ENCODE data around the gene LAMA3.

Gene LAMA3

GRCh38 chr18:23819001-23819400, 129.7 kb downstream of the LAMA3 start:
- no peak for DNase-seq (ENCODE audit: low read depth in 2 of 2)

DNA sequence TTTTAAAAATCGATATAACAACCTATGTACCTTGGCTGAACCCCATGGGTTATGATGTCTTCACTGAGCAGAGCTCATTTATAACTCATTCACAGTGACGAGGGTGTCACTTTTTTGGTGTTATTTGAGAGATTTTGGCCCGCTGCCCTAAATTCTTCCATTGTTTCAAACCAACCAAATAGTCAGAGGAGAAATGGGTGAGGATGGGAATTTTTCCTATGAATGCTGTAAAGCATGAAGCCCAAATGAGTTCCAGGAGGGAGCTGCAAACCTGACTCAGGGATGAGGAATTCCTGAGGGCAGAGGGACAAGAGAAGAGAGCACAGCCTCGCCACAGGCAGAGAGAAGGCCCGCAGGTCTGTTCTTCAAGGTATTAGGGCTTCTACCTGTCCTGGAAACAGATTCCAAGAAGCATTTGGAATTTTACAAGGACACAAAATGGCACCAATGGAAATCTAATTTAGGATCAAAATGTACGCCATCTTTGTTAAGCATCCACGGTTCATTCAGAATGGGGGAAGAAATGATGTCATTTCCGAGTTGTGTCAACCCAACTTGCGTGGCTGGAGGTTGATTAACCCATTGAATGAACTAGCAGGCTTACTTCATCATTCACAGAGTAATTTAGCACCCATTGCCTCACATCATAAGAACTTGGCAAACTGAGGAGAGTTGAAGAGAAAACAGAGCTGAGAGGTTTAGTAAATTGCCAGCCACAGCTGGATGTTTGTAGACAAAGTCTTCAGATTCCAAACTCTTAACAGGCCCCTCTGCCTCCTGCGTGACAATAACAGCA, 133.5 kb downstream of the LAMA3 start:
- DNase-seq (ENCODE audit: low read depth in 2 of 2): no peak

DNA sequence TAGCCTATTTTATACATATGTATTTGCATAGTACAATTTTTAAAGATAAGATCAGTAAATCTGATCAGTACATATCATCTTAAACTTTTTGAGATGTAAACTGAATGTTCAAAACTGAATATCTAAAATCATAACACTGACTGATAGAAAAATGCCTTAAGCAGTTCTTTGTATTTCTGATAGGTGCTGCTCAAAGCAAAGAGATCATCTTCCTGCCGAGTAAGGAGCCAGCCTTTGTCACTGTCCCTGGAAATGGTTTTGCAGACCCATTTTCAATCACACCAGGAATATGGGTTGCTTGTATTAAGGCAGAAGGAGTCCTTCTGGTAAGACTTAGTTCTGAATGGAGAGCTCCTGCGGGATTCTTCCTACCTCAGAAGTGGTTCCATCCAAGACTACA, 135.0 kb downstream of the LAMA3 start:
- no peak for DNase-seq (ENCODE audit: low read depth in 2 of 2)

GRCh38 chr18:23824669-23825068, 135.4 kb downstream of the LAMA3 start:
- no peak for DNase-seq (ENCODE audit: low read depth in 2 of 2)

- no peak for DNase-seq (ENCODE audit: low read depth in 2 of 2)
Observed at GRCh38 chr18:23825496-23825895, 136.2 kb downstream of the LAMA3 start.

DNA sequence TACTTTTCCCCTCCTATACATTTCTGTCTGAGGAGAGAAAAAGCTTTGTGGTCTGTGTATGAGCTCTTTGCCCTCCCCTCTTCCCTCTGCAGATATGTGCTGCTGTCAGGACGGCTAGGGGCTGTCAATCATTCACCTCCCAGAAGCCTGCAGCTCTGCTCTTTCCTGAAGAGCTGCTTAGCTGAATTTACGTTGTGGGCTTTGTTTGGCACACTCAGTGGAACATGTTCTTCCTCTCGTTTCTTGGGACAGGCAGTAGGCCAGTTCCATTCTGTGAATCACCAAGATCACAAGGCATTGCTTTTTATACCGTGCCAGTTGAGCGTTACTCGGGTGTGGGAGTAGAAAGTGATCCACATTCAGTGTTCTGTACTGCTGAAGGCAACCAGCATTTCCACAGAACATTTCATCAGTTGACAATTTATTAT, 136.7 kb downstream of the LAMA3 start:
- no peak for DNase-seq (ENCODE audit: low read depth in 2 of 2)

- DNase-seq (ENCODE audit: low read depth in 2 of 2): no peak
Observed at GRCh38 chr18:23826850-23827620, 137.8 kb downstream of the LAMA3 start.

GRCh38 chr18:23827681-23828080, 138.4 kb downstream of the LAMA3 start:
- DNase-seq (ENCODE audit: low read depth in 2 of 2): no peak

DNA sequence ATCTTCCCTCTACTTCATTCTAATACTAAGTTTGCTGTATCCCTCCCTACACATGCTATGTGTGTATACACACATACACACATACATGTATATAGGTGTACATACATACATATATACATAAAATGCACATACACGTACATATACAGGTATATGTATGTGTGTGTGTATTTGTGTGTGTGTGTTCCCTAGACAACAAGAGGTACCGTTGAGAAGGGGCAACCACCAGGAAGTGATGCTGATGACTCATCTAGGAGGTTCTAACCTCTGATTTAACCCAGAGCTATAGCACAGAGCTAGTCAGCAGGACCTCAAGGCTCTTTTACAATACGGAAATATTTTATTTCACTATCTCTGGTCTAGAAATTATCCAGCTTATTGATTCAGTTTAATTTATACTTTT, 139.2 kb downstream of the LAMA3 start:
- peak in 1 of 2 donors; percentile 27 for DNase-seq (ENCODE audit: low read depth in 2 of 2)

GRCh38 chr18:23832911-23833310, 143.7 kb downstream of the LAMA3 start:
- DNase-seq (ENCODE audit: low read depth in 2 of 2): no peak

GRCh38 chr18:23833714-23834113, 144.5 kb downstream of the LAMA3 start:
- no peak for DNase-seq (ENCODE audit: low read depth in 2 of 2)

- no peak for DNase-seq (ENCODE audit: low read depth in 2 of 2)
Observed at GRCh38 chr18:23835091-23835490, 145.8 kb downstream of the LAMA3 start.

DNA sequence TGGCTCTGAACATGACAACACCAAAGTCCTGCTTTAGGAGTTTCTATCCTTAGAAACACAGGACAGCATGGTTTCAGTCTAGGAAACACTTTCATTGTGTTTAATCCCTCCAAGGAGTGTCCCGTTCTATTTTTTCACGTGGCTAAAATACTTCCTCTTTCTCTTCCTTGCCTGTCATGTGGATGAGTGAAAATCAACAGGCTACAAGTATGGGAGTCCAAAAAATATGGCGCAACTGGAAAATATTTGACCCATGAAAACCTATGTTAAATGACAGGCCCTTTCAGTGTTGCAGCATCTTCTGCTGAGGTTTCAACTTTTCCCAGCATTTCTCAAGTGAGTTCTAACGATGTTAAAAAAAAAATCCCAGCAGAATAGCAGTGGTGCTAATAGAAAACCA, 146.3 kb downstream of the LAMA3 start:
- DNase-seq (ENCODE audit: low read depth in 2 of 2): no peak

DNA sequence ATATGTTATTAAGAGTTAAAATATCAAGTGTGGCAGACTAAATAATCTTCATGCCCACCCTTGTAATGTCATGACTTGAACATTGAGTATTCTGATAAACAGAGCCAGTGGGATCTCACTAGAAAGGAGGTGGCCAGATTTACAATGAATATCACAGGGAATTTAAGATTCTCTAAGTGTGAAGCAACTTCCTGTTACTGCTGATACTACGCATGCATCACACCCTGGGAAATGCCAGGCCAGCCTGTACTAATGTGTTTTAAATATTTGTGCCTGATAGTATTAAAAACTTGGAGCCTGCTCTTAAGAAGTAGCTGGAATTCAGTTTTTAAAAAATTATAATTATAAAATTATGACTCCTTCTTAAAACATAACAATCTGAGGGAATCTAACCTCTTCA, 148.3 kb downstream of the LAMA3 start:
- no peak for DNase-seq (ENCODE audit: low read depth in 2 of 2)

DNA sequence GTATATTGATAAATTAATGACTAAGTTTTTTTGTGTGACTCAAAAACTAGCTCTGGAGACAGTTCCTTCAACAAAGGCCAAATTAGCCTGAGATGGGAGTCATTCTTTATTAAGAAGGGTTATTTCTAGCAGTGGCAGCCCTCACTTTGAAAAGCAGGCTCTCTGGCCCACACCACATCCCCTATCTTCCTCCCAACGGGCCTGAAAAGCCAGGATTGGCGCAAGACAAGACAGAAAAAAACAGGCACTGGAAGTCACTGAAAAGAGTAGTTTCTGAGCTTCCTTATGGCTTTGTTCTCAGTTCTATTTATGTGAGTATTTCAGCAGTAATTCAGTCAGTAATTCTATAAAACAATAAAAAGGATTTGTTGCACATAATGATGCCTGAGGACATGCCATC, 149.0 kb downstream of the LAMA3 start:
- DNase-seq (ENCODE audit: low read depth in 2 of 2): no peak

- no peak for DNase-seq (ENCODE audit: low read depth in 2 of 2)
Observed at GRCh38 chr18:23838801-23839366, 149.6 kb downstream of the LAMA3 start.

DNA sequence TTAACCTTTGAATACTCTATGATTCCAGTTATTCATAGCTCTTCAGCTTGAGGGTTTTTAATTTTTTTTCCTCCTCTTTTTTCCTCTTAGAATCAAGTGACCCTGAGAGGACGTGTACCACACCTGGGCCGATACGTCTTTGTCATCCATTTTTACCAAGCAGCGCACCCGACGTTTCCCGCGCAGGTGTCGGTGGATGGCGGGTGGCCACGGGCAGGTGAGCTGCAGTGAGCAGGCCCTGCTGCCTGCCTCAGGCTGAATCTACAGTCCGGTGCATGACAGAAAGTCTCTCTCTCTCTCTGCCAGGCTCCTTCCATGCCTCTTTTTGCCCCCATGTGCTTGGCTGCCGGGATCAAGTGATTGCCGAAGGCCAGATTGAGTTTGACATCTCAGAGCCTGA, 153.1 kb downstream of the LAMA3 start:
- DNase-seq (ENCODE audit: low read depth in 2 of 2): no peak

- DNase-seq (ENCODE audit: low read depth in 2 of 2): no peak
Observed at GRCh38 chr18:23844991-23845680, 155.9 kb downstream of the LAMA3 start.

DNA sequence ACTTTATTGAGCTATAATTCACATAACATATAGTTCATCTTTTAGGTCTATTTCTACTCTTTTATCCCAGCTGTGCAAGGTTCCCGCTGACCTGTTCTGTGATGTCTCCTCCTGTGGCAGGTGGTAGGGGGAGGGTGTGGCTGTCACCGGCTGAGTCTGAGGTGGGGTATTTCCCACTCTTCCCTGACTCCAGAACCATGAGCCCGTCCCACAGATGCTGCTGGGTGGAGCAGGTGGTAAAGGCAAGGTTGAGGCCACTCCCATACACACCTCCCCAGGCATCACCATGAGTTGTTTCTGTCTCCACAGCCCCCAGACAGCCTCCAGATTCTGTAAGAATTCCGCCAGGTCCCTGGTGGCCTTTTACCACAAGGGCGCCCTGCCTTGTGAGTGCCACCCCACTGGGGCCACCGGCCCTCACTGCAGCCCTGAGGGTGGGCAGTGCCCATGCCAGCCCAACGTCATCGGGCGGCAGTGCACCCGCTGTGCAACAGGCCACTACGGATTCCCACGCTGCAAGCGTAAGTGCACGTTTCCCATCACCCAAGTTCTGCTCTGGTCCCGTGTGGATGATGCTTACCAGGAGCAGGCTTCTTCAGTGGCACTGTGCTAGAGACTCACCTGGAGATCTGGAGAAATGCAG, 156.9 kb downstream of the LAMA3 start:
- DNase-seq (ENCODE audit: low read depth in 2 of 2): no peak

GRCh38 chr18:23847321-23847986, 158.2 kb downstream of the LAMA3 start:
- DNase-seq (ENCODE audit: low read depth in 2 of 2): no peak

DNA sequence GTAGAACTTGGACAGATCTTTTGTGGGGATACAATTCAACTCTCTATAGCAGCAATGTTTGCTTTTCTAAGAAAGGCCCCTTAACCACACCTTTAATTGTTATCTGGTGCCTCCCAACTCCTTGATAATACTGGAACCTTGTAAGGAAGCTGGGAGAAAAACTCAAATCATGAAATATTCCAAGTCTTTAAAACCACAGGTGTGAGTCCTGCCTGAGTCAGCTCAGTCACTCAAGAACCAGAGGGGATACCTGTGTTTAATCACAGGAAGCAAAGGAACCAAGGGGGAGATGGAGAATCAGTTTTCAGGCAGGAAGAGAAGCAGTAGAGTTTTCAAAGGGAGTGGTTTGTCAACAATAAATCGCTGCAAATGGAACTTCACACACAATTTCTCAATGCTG, 159.9 kb downstream of the LAMA3 start:
- DNase-seq (ENCODE audit: low read depth in 2 of 2): no peak

Data from stimulated activated CD4-positive, alpha-beta T cell treated with anti-CD3 and anti-CD28 coated beads, Interleukin-1b, Interleukin-23, amount 100 ng/mL, for 1 hour (primary cell).